Measurements from ENCODE around the gene ATP13A5.

ATP13A5 gene

GRCh38 chr3:193347521-193348501 lies 30.7 kb downstream of the ATP13A5 start:
- DNase-seq (ENCODE audit: low read depth): no peak

- no peak for DNase-seq (ENCODE audit: low read depth)
Measured at GRCh38 chr3:193346259-193346658, 32.3 kb downstream of the ATP13A5 start.

- no peak for DNase-seq (ENCODE audit: low read depth)
Measured at GRCh38 chr3:193345431-193345830, 33.1 kb downstream of the ATP13A5 start.

- no peak for DNase-seq (ENCODE audit: low read depth)
Measured at GRCh38 chr3:193344486-193344885, 34.1 kb downstream of the ATP13A5 start.

GRCh38 chr3:193343726-193344222 lies 34.8 kb downstream of the ATP13A5 start:
- DNase-seq (ENCODE audit: low read depth): no peak

GRCh38 chr3:193342551-193342950 lies 36.0 kb downstream of the ATP13A5 start:
- no peak for DNase-seq (ENCODE audit: low read depth)

- DNase-seq (ENCODE audit: low read depth): no peak
Measured at GRCh38 chr3:193335031-193335430, 43.5 kb downstream of the ATP13A5 start.

GRCh38 chr3:193333229-193333628 lies 45.3 kb downstream of the ATP13A5 start:
- no peak for DNase-seq (ENCODE audit: low read depth)

- no peak for DNase-seq (ENCODE audit: low read depth)
Measured at GRCh38 chr3:193330555-193331204, 47.9 kb downstream of the ATP13A5 start.

- no peak for DNase-seq (ENCODE audit: low read depth)
Measured at GRCh38 chr3:193317682-193318300, 60.8 kb downstream of the ATP13A5 start.

GRCh38 chr3:193314161-193314560 lies 64.4 kb downstream of the ATP13A5 start:
- no peak for DNase-seq (ENCODE audit: low read depth)

- no peak for DNase-seq (ENCODE audit: low read depth)
Measured at GRCh38 chr3:193313061-193313958, 65.2 kb downstream of the ATP13A5 start.

GRCh38 chr3:193310914-193311723 lies 67.4 kb downstream of the ATP13A5 start:
- no peak for DNase-seq (ENCODE audit: low read depth)

GRCh38 chr3:193305356-193305755 lies 73.2 kb downstream of the ATP13A5 start:
- no peak for DNase-seq (ENCODE audit: low read depth)

GRCh38 chr3:193301433-193301832 lies 77.1 kb downstream of the ATP13A5 start:
- no peak for DNase-seq (ENCODE audit: low read depth)

- DNase-seq (ENCODE audit: low read depth): peak; percentile 1
Measured at GRCh38 chr3:193297421-193297820, 81.1 kb downstream of the ATP13A5 start.

GRCh38 chr3:193295985-193296384 lies 82.6 kb downstream of the ATP13A5 start:
- DNase-seq (ENCODE audit: low read depth): no peak

GRCh38 chr3:193292386-193292785 lies 86.2 kb downstream of the ATP13A5 start:
- no peak for DNase-seq (ENCODE audit: low read depth)

GRCh38 chr3:193271101-193271840 lies 107.3 kb downstream of the ATP13A5 start:
- no peak for DNase-seq (ENCODE audit: low read depth)

GRCh38 chr3:193270451-193270850 lies 108.1 kb downstream of the ATP13A5 start:
- no peak for DNase-seq (ENCODE audit: low read depth)

Measured in EH (cell line).